Left renal cortex interstitium (tissue), 4 donors: ENCODE data around the gene KAT2B. TPM values are rescaled to one million over a fixed set of nuclear protein-coding genes. Genes with fewer than 3 reads are reported as not detected.

ENCODE experiments used
- DNase-seq, 4 donors: peaks; one replicate each; pipeline ENCODE4 v3.0.0-alpha.2; 2013; ENCODE audit warnings: low read depth in 4 of 4, low spot score in 2 of 4, missing footprints in 1 of 4
- polyA plus RNA-seq, 4 donors: library from polyadenylated mRNA; unstranded; fragments of 120-200 nt; gene quantifications; one replicate each; pipeline ENCODE4 v1.2.1, GENCODE V29; 2013; ENCODE audit not compliant: insufficient read length in 4 of 4

KAT2B gene
- polyA plus RNA-seq, 4 donors: 18.2 to 29.7 (median 27.2) TPM

DNA sequence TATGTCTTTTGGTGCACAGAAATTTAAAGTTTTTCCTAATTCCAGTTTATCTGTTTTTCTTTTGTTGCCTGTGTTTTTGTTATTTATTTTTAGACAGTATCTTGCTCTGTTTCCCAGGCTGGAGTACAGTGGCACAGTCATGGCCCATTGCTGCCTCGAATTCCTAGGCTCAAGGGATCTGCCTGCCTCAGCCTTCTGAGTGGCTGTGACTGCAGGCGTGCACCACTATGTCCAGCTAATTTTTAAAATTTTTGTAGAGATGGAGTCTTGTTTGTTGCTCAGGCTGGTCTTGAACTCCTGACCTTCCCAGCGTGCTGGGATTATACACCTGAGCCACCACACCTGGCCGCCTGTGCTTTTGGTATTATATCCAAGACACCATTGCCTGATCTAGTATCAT lies 22.8 kb downstream of the KAT2B start:
- DNase-seq: no peak

DNA sequence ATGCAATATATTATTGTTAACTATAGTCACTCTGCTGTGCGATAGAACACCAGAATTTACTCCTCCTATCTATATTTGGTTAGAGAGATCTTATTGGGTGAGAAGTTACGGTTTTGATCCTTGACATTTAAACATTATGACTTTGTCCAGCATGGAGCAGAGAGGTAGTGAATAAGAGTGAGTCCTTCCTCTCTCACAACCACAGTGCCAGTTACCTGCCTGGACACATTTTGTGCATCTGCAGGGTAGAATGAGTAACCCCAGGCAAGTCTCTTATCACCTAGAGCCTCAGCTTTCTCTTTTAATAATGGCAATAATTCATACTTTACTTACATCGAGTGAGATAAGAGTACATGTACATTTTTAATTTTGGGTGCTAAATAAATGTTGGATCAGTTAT lies 24.1 kb downstream of the KAT2B start:
- no peak for DNase-seq

DNA sequence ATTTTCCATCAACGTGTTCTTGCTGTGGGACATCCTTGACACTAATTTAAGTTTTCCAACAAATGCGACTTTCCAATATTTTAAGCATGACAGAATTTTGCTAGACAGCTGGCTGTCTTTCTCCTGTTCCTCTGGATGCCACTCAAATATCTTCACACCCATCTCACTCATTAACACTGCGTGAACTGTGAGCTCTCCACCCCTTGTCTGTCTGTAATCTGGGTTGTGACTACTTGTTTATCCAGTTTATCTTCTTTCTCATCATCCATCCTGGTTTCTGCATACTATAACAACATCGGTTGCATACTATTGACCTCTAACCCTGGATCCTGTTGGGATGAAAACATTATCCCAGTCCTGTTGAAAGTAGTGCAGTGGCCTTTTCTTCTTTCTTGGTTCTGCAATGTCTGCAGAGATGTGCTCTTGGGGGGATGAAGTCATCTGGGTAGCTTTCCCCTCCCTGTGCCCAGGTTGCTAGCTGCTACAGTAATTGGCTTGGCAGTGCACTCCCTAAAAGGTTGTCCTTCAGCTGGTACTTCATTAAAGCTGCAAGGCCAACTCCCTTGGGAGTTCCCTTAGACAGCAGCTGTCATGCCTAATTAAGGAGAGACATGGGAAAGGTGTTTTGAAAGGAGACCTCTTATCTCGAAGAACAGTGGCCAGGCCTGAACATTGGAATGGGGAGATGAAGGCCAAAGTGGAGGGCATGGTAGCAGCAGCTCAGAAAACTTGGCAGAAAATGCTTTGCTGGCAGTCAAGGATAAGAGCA lies 24.7 kb downstream of the KAT2B start:
- DNase-seq: no peak

DNA sequence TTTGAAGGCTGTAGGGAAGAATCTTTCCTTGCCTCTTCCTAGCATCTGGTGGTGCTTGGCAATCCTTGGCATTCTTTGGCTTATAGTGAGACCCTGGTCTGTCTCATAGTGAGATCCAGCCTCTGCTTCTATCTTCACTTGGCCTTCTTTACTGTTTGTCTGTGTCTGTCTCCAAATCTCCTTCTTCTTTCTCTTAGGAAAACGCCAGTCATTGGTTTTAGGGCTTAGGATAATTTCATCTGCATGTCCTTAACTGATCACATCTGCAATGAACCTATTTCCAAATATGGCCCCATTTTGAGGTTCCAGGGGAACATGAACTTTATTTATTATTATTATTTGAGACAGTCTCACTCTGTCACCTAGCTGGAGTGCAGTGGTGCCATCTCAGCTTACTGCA lies 25.8 kb downstream of the KAT2B start:
- no peak for DNase-seq

DNA sequence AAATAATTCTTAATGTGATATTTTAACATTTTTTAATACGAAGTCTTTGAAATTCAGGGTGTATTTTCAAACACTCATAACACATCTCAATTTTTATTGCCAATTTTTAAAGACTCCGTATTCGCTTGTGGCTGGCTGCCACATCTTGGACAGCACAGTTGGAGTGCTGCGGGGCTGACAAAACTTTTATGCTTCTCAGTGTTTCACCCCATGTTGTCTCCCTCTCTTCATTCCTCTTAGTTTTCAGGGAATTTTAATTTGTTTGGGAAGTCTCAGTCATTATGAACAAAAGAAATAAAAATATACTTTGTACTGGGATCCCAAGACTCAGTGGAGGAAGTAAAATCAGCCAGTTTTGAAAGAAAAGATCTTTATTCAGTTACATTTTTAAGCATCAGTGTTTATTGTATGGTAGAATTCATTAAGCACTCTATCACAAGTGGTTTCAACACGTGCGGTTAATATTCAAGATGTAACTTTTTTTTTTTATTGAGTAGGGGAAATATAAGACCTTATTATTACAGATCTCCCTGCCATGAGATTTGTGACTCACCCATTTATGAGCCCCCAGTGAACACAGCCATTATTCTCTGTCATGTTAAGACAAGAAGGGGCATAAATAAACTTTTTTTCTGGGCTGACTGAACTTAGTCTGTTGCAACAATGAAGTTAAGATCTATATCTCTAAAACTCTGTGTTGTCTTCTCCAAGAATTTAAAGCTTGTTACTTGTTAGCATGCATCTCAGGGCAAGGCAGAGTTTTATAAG lies 26.8 kb downstream of the KAT2B start:
- no peak for DNase-seq

DNA sequence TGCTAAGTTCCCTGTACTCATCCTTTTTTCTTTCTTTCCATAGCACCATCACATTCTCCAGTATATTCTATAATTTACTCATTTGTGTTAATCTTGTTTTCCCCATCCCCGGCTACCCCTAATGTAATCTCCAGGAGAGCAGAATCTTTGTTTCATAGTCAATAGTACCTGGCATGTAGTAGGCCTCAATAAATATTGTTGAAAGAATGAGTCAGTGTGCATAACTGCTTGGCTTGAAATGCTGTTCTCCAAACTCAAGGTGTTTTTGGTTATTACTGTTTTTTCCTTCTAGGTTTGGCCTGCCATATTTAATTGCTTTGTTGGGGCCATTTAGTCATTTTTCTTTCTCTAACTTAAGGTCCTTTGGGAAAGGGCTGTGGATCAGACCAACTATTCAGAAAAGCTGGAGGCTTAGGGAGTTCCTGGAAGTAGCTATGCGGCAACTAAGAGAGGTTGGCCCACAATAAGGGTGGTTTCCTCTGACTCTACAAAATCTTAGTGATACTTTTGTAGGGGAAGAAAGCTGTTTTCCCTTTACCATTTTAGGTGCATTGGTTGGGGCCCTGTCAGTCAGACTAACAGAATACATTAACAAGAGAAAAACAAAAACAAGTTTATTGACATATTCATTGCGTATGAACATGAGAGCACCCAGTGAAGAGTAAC lies 28.4 kb downstream of the KAT2B start:
- DNase-seq: no peak

DNA sequence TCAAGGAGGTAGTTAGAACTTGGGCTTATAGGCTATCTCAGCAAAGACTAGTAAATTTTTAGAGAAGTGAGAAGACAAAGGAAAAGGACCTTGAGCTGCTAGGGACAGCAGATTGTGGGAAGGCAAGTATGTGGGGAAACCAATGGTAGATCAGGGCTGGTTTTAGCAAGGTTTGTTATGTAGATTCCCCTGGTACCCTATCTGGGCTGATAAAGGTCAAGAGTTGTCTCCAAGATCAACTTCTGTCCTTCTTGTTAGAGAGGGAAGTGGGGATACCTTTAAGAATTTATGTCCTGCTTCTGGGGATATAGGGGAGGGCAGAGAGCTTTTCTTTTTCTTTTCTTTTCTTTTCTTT lies 28.9 kb downstream of the KAT2B start:
- no peak for DNase-seq

DNA sequence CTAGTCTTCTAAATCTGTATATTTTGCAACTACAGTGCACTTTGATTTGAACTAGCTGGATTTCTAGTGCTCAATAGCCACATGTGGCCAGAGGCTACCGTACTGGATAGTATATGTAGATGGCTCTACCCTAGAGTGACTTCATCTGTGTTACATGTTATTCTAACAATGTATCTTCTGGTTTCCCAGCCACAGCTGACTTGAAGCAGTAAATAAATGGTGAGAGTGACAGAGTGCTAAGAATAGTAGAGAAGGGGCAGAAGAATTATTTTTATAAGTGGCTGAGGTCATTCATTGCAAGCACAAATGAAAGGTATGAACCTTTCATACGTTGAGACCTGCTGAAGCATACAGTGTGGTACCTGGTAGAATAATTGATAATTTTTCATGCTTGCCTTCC lies 30.9 kb downstream of the KAT2B start:
- no peak for DNase-seq

DNA sequence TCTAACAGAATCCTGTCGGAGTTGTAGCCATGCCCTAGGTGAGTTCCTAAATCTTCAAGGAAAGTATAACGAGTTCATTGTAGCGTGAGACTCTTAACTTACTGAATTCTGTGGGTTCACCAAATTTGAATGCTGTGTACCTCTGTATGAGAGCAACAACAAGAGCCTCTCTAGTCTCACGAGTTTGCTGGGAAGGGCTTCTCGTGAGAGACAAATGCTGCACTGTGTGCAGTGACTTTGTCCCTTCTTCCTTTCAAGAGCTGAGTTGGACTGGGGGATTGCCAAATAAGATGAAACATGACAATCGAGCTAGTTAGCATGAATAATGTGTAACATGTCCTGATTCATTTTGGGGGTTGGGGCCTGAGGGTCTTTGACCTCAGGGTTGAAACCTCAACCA lies 32.2 kb downstream of the KAT2B start:
- DNase-seq: no peak

DNA sequence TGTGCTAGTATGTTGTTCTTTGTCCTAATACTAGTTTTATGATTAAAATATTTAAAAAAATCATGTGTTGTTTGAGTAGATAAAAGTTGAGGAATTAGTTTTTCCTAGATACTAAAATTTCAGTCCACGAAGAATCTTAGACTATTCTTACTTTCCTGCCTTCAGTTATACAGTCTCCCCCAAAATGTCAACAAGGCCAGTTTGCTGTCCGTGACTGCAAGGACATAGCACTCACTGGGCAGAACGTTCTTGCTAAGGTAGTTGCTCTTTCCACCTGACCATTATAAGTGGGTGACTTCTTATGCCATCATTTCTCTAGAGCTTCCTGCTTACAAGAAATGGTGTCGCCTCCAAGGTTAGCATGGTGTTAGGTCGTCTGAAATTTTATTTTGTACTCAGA lies 32.8 kb downstream of the KAT2B start:
- DNase-seq: no peak

DNA sequence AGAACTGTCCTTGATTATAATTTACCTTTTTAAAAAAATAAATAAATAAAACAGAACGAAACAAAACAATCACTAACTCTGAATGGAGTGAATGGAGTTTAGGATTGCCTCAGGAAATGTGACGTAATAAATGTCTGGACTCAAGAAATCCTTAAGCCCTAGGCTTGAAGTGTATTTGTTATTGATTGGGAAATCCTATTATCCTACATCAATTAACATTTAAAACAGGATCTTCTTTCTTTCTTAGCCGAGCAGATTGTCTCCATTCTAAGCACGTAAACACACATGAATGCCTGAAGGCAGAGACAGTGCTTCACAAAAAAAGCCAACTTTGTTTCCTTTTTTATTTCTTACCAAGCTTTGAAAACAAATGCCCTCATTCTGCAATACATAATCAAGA lies 33.4 kb downstream of the KAT2B start:
- DNase-seq: no peak

DNA sequence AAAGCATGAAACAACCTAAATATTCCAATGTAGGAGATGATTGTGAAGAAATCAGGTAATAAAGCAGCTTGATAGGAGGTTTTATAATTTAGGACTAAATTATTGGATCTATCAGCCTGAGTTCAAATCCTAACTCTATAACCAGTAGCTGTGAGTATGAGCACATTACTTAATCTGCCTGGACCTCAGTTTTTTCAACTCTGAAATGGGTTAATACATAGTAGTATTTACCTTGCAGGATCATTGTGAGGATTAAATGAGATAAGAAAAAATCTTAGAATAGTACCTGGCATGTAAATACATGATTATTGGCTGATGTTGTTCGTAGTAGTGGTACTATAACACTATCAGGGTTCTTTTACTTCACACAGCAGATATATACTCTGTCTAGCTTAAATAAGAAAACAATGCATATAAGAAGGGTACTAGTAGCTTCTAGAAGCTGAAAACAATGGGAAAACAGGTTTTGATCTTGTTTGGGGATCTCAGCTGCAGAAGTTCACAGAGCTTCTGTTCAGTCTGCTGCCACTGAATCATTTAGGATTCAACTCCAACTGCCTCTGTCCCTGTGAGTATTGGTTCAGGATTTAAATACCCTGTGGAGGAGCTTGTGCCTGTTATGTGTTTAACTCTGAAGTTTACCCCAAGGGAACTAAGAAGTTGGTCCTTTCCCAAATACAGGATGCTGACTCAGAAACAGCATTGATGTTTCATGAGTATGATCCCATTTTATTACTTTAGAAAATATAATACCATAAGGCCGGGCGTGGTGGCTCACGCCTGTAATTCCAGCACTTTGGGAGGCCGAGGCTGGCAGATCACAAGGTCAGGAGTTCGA lies 34.2 kb downstream of the KAT2B start:
- DNase-seq: no peak

DNA sequence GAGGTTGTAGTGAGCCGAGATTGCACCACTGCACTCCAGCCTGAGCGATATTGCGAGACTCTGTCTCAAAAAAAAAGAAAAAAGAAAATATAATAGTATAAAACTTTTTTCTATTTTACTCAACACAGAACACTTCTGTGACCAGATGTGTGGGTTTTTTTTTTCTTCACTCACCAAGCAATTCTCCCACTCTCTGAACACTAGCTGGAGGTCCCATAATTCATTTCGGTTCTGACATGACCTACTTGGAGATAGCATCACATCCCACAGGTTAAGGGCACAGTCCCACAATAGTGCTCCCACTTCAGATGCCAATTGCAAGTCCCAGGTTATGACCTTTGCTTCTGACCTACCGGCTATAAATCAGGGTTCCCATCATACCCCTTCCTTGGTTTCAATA lies 35.0 kb downstream of the KAT2B start:
- no peak for DNase-seq

DNA sequence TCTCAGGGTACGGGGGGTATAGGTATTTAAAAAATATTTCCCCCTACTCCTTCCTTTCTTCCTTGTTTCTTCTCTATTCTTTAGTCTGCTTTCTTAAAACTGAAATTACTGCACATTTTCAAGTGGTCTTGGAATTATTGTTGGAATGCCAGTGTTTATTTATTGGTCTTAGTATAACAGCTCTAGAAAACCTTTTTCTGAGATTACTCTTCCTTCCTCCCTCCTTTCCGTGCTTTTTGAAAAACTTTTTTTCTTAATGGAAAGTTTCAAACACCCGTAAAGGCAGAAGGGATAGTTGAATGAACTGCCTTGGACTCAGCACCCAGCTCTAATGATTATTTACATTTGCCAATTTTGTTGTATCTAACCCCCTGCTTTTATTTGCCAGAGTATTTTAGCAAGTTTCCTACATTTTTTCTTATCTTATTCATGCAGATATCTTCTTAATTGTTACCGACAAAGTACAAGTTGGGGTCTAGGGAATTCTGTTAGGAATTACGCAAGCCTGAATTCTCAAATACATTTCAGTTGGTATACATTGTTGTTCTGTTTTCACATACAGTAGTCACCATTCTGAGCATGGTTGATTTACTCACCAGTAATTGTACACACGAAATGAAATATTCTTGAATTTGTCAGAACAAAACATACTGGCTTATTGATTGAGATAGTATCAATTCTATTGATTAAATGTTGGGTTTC lies 36.2 kb downstream of the KAT2B start:
- no peak for DNase-seq

DNA sequence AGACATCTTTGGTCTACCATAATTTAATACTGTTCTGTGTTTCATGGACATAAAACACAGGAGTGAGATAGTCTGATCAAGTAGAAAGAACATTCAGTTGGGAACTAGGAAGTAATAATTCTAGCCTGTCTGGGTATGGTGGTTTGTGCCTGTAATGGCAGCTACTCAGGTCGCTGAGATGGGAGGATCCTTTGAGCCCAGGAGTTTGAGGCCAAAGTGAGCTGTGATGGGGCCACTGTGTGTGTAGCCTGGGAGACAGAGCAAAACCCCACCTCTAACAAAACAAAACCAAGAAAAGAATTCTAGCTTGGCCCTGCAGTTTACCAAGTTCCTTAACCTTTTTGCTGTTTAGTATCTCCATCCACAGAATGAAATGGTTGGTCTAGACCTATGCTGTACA lies 36.8 kb downstream of the KAT2B start:
- DNase-seq: no peak

DNA sequence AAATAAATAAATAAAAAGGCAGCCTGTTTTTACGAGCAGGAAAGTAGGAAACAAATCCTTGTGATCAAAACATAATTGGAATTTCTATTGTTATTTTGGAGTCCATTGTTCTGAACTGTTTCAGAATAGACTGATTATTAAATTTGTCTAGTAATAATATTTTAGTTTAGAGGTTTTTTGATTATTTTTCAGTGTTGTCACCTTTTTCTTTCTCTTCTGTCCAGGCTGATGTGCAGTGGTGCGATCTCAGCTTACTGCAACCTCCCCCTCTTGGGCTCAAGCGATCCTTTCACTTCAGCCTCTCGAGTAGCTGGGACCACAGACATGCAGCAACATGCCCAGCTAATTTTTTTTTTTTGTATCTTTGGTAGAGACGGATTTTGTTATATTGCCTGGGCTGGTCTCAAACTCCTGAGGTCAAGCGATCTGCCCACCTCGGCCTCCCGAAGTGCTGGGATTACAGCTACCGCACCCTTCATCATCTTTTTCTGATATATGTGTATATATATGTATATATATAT lies 38.0 kb downstream of the KAT2B start:
- no peak for DNase-seq

DNA sequence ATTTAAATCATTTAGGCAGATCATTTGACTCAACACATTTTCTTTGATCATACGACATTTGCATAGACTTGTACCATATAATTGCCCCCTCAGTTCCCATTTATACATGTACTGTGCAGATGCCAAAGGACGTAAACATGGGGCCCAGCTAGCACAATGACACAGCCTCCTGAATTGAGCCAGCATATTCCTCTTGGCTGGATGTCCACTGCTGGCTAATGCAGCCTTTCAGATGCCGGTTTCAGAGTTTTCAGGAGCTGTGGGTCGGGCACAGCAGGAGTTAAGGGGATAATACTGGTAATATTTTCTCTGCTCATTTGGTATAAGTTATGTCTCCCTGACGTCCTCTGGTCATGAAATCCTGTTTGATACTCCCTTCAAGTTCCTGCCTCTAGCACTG lies 39.4 kb downstream of the KAT2B start:
- DNase-seq: no peak

DNA sequence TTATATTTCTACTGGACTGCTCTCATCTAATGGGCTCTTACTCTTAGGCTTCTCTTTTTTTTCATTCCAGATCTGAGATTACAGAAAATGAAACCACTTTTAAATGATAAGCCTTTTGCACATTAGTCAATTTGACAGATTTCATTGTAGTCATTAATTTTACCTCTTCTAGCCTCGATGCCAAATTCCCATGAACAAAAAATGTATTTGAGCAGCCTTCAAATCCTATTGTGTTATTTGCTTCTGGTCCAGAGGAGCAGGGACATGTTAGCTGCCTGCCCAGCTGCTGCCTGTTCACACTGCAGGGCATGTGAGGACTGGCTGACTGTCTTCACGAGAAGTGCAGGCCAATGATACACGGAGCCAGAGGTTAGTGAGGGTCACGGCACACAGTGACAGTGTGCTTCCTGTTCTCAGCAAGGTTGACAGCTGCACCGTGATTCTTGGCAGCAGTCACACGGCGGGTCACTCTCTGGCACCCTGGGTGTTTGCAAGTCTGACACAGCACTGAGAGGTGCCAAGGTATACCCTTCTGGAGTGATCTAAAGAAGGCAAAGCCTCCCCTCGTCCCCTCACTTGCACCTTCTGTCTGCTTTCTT lies 40.8 kb downstream of the KAT2B start:
- no peak for DNase-seq

DNA sequence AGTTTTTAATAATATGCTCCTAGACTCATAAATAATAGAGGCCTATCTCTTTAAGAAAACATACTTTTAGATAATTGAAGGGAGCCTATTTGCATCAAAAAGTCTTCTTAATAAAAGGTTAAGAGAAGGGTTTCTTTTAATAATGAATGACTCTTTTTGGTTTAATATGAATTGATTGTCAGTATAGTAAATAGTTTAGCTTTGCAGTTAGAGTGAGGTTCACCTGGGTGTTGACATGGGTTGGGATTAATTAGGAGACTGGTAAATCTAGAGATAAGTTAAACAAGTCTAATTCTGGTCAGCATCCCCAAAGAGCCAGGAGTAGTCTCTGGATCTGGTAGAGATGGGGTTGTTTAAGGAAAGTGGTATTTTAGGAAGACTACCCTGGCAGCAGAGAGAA lies 43.0 kb downstream of the KAT2B start:
- DNase-seq: no peak

DNA sequence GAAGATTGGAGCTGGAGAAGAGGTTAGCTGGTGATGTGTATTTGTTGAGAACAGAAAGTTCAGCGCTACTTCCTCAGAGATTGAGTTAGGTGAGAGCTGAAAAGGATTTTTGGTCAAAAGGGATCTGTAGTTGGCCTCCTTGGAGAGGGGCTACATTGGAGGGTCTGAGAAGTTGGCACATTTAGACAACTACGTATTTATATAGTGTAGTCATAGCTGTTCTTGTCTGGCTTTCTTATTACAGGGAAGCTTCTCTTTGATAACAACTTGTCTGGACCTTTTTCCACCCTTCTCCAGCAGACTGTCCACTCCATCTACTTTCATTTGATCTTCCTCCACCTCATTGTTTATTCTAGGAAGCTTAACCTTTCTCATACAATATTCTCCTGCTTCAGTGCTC lies 43.7 kb downstream of the KAT2B start:
- DNase-seq: no peak
